HG03064 (cell line): ENCODE results near the gene RAD51B.
A peak's percentile ranks its signal among the peaks of the same experiment; 100 is the strongest.

Experiments
- ATAC-seq: cut with Tn5 transposase; IDR thresholded peaks from one replicate; pipeline ENCODE4 v1.9.1; 2021; ENCODE audit warnings: low read depth; ENCODE audit not compliant: unreplicated experiment

Gene RAD51B

DNA sequence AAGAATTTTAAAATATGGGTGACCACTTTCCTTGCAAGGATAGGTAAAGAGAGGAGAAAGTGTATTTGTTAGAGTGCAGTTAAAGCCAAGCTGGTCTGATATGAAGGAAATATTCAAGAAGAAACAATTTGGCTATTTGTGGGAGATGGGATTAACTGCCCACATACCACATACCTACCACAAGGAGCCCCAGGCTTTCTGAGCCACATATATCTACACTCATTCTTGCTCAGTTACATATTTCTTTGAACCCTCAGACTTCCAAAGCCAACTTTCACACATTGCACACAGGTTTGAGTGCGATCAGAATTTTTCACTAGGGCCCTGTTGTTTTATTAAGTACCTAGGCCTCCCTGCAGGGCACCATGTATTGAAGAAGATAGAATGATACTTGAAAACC is 643.1 kb downstream of the RAD51B start:
- no peak for ATAC-seq

DNA sequence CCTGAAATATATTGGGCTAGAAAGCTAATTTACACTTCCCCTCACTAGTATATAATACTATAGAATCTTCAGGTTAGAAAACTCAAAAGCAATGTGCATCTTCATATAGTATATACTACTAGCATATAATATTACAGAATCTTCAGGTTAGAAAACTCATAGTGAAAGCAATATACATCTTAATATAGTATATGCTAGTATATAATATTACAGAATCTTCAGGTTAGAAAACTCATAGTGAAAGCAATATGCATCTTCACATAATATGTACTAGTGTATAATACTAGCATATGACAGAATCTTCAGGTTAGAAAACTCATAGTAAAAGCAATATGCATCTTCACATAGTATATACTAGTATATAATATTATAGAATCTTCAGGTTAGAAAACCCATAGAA is 643.7 kb downstream of the RAD51B start:
- ATAC-seq, result no peak

DNA sequence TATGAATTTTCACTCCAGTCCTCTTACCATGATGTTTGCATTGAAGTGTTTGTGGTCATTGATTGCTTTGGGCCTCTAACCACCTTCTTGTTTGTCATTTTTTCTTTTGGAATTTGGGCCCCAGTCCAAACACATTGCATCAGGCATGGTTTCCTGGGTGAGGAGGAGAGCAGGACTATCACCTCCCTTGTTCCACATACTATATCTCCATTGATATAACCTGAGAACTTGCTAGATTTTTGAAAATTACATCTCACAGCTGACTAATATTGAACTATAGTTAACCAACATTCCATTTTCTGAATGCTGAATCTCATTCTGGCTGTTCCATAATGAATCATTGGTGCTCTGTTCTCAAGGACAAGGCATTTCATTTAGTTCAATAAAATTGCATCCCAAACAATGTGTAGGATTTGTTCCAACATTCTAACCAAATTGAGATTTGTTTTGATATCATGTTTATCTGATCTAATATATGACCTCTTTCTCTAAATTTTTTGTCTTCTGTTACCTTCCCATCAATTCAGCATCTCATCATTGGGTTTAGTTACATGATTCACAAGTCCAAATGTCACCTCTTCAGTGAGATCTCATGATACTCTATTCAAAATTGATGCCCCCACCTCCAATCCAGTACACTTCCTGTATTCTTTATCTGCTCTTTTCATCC is 644.3 kb downstream of the RAD51B start:
- no peak for ATAC-seq

DNA sequence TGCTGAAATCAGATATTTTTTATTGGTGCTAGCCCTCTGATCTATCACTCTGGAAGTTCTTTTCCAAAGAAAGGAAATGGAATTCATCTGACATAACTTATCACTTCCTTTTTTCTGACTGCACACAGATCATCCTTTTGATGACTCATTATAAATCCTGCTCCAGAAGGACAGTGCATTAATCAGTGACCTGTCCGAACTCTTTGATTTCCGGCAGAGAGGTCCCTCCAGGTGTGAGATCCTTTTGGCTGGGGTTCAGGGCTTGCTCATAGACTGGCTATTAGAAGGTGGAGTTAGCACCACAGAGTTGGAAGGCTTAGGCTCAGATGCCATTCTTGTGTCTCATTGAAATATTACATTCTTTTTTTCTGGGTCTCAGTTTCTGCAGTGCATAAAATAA is 645.1 kb downstream of the RAD51B start:
- ATAC-seq, result no peak

DNA sequence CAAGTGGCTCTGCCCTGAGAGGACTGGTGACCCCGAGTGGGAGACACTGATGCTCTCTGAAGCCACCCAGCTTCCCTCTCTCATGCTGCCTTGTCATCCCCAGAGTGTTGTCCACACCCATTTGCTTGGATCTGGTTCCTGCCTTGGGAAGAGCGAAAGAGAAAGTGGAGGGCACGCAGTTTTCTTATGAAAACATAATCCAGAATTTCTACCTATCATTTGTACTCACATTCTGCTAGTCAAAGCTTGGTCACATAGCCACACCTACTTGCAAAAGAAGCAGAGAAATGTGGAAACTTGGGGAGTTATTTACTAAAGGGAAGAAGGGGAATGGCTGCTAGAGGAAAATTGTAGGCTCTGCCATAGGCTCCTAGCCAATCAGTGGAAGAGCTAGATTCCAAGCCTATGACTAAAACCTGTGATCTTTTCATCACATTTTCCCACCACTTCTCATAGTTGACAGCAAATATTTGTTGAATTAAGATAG is 647.0 kb downstream of the RAD51B start:
- ATAC-seq, result no peak

DNA sequence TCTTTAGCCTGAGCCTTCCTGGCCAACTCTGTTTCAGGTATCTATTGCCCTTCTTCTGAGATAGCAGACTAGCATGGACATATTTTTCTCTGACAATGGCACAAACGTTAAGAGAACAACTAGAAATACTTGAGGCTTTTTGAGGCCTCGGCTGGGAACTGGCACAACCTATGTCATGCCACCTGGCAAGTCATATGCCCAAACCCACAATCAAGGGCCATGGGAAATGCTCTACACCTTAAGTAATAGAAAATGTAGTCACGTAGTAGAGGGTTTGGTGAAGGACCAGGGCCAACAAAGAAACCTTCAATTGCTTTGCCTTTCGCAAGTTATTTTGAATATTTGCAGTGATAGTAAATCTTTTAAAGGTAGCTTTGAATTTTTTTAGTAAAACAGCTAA is 647.8 kb downstream of the RAD51B start:
- ATAC-seq, result no peak

DNA sequence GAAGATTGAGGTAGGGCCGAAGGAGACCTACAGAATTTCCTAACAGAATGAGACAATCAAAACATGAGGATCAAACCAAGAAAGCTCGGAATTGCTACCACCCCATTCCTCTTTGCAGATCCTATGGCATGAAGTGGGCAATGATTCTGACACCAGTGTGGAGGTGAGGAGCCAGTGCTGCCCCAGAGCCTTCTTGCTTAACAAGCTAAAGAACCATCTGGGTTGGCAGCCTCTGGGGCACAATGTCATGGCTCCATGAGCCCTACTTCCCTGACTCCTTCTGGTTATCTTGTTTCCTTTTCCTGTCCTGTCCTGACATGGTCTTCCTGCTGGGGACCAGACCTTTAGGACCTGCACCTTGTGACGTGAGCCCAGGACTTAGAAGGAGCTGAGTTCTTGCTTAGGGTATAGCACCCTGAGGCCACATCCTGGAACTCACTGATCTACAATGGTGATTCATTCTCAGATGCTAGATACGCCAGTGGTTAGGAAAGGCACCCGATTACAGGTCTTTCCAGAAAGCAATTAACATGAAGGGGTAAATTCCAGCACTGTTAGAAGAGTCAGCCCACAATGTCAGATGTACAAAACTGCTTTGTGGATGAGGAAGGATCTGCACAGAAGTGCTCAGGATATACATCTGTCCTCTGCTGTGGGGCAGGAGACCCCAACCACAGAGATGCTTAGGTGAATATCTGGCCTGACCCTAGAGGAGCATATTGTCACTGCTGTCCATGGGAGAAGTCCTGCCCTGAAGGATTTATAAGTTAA is 649.0 kb downstream of the RAD51B start:
- ATAC-seq, result no peak

DNA sequence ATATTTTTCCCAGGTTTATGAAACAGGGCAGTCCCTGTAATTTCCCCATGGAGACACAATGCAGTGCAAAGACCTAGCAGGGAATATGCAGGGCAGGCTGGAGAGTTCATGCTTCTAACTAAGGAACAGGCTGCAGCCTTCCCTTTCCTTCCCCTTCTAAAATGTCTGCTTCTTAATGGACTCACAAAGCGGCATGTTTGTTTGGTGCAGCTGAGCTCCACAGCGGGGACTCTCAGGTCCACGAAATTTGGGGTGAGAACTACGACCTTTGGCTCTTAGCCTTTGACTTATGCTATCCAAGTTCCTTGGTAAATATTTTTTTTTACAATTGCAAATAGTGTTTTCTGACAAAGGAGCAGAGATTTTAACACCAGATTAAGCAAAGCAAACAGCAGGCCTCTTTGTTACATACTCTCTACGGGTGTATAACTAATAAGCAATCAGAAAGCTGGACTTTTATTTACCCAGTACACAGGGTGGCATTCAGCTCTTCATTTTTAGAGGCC is 649.7 kb downstream of the RAD51B start:
- no peak for ATAC-seq

DNA sequence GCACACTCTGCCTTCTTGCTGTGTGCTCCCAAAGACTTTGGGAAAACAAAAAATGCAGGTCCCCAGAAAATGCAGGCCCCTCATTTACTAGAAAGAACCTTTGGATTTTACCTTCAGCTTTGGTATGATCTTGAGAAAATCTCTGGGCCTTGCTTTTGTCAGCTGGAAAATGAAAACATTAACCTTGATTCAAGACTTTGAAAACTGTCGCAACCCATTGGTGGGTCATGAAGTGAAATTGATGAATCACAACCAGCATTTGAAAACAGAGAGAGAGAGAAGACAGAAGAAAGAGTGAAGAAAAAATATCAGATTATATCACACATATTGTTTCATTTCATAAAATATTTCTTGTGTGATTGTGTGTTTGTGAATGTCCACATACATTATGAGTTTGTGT is 650.8 kb downstream of the RAD51B start:
- no peak for ATAC-seq

DNA sequence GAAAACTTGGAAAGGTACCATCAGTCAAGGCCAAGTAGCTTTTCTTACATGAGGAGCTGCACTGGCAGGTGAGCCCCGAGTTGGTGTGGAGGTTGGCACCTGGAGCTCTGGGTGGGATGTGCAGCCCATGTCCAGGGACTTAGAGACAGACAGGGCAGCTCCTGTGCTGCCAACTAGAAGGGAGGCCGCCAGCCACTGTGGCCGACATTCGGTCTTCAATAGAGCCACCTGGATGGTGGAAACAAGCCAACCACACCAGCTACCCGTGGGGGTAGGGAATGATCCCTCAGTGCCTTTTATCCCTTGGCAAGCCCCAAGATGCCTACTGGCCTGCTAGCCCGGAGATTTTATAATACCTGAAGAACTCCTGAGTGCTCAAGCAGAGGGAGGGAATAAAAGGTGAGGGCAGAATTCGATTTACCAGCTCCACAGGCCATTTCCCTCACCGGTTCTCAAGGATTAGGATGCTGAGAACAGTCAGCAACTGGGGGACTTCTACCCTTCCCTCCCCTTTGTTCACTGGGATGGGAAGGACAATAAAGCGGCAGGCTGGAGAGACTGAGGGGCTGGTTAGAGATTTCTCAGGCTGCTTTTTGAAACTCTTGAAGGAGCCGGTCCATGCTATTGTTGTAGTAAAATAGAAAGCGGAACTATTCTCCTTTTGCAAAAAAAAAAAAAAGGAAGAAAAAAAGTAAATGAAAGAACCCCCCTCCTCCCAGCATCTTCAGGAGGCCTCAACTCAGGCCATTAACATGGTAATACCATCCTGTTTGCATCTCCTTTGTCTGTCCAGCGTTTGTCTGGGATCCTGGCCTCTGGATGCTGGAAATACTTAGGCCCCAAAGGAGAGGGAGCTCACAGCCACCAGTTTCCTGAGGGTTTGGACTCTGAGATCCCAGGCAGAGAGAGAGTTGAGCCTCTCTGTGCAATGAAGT is 651.7 kb downstream of the RAD51B start:
- ATAC-seq, result no peak

DNA sequence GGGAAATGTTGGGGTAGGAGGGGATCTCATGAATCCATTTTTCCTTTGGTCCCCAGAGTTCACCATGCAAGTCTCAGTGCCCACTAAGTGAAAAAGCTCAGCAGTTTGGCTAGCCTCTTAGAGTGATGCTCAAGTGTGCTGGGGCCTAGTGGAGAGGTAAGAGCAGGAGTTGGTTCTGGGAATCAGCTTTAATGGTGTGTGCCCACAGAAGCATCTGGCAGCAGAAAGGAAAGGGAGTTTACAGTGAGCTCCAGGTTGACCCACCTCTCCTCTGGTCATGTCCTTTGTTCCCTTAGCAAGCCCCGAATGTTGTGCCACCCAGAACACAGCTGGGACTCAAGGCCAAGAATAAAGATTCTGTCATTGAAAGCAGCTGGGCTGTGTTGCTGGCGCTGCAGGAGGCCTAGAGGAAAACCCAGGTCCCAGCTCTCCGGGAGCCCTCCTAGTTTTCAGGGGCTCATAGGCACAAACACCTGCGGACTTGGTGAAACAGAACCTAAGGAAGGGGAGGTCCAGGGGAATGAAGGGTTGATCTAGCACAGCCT is 652.5 kb downstream of the RAD51B start:
- ATAC-seq, result no peak

DNA sequence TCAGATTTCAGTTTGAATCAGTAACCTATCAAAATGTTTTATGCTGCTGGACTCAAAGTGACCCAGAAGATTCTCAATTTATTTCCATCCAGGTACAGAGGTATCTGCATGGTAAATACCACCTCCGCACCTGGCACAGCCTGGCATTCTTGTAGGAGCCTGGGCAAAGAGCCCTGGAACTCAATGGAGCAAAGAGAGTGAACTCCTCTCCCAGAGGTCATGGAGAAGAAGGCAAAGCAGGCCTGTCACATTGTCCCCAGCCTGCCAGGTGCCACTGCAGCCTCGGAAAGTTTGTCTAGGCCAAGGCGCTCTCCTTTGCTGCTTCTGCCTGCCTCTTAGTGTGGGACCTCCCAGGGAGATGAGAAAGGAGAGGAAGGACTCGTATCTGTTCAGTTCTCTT is 653.5 kb downstream of the RAD51B start:
- ATAC-seq, result no peak

DNA sequence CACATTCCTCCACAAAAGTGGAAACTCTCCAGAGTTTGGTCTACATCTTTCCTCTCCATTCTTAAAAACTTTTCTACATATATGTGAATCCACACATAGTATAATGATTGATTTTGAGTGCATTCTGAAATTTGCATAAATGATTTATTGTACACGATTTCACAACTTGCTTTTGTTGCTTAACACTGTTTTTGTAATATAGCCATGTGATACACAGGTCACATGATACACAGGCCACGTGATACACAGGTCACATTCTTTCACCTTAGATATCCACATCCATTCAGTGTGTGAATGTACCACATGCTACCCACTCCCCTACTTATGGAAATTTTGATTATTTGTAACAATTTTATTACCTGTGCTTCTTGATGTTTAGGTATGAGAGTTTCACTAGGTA is 654.2 kb downstream of the RAD51B start:
- no peak for ATAC-seq

DNA sequence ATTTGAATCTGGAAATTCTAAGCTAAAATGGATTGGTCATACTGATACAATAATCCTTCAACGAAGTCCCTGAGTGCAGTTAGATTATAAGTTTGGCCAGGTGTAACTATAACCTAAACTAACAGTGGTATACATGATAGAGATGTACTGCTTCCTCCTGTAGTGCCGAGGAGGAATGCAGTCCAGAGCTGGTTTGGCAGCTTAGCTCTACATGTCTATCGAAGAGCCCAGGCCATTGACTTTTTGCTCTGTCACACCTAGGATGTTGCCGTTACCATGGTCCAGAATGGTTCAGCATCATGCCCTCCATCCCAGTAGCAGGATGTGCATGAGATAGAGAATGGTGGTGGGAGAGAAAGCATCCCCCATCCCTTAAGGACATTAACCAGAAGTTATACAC is 655.2 kb downstream of the RAD51B start:
- no peak for ATAC-seq

DNA sequence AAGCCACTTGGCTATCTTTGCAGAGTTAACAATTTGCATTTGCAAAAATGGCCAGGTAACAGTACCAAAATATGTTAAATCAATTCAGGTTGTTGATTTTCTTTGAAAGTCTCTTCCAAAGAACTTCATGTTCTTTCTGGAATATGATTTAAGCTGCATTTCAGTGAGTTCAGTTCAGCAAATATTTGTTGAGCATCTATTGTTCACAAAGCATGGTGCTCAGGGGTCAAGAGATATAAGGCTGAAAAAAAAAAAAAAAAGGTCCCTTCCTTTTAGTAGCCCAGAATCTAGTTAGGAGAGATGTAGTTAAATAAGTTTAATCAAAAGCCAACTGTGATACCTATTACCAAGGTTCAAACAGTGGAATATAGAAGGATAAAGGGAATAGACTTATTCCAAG is 656.2 kb downstream of the RAD51B start:
- no peak for ATAC-seq

DNA sequence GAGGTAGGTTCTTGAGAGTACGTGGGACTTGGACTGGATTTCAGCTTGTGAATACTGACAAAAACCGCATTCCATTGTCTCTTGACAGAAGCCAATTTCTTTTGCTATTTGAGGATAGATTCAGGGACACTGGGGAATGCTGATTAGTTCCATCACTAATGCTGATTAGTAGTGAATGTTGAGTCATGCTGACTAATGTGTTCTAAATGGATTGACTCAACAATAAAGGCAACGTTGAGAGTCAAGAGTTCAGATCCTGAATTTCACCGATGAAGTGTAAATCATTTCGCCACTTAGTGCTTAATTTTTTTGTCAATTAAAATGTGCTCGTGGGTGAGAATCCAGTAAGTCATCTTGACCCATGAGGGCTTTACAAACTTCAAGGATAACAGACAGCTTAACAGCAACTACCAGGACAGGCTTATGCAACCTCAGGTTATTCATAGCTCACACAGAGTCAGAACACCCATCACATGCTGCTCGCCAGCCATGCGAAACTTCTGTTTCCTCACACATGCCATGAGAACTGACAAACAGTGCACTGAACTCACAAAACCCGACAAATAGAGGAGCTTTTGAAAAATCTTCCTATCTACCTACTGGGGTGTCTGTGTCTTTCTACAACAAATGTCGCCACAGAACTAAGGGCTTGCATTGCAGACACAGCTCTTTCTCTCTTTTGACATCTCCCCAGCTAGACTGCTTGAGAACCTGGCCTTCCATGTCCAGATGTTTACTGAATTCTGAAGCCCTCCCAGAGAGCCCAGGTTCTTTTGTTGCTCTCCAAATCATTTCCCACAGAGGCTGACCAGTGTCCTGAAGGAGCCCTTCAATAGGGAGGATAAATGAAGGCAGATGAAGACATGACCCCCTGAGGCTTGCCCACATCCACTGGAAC is 656.9 kb downstream of the RAD51B start:
- ATAC-seq, result peak; percentile 84

DNA sequence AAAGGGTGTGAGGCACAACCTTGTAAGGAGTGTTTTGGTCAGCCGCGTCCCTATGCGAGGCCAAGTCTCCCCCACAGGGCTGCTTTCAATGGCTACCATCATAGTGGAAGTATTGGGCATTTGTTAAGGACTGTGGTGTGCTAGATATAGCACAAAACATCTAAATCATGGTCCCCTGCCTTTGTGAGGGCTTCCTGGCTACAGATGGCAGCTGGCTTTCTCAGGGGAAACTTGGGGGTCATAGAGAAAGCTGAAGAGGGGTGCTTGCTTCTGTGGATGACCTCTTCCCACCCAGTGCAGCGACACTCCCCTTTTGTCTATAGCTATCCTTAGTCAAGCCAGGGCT is 657.5 kb downstream of the RAD51B start:
- ATAC-seq, result no peak

DNA sequence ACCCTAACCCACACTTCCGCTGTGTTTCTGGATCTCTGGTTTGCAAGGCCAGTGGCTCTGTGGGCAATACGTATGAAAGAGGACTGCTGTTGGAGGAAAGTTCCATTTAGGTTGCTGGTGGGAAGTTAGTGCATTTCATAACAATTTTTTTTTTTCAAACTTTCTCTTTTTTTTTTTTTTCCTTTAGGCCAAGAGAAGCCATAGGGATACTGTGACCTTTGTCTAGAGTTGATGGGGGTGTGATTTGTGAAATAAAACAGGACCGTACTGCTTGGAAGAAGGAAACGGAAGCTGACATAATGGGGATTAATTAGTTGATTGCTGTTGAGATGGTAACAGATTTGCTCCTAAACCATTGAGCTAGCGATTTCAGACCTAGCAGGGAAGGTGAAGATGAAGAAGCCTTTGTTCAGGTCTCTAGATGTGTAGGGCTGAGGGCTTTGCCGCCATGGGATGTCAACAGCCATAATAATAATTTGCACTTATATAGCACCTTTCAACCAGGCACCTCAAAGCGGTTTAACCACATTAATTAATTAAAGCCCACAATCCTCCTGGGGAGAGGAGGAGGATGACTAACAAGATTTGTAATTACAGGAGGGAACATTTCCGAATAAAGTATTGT is 658.0 kb downstream of the RAD51B start:
- ATAC-seq, result no peak

DNA sequence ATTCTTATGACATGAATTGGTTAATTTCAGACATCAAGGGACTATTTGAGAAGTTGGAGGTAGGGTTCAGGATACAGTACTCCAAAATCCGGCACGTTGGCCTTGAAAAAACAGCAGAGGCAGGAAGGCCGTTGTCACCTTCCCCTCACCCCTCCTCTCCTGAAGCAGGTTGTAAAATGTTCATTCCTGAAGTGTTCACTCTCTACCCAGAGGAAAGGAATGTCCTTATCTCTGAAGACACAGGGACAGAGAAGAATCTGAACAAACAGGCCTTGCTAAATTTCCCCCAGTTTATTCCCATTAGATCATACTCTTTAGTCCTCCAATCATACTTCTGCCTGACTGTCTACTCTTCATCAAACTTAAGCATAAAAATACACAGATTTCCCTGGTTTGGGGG is 659.7 kb downstream of the RAD51B start:
- no peak for ATAC-seq
